Gastroesophageal sphincter (tissue), 3 donors: ENCODE results near the gene USP38.

ENCODE experiments used
- CTCF ChIP-seq, 4 experiments: fragments of 200-600 bp in 2 of 4; fragments of 450-650 bp in 2 of 4; sonication (generic) in 1 of 4; IDR thresholded peaks; one replicate each; pipeline ENCODE4 v1.5.1; 2017 to 2019; ENCODE audit warnings: antibody characterized with exemption in 4 of 4, mild to moderate bottlenecking in 2 of 4, moderate library complexity in 2 of 4
- EP300 ChIP-seq: sonication (generic); formaldehyde crosslinking; IDR thresholded peaks from one replicate; pipeline ENCODE4 v1.6.1; 2017; ENCODE audit warnings: antibody characterized with exemption, mild to moderate bottlenecking
- POLR2A ChIP-seq, 2 donors: fragments of 450-650 bp; IDR thresholded peaks; one replicate each; pipeline ENCODE4 v1.6.1; 2017; ENCODE audit warnings: antibody characterized with exemption in 2 of 2, mild to moderate bottlenecking in 2 of 2, moderate library complexity in 1 of 2
- POLR2AphosphoS5 ChIP-seq: sonication (generic); formaldehyde crosslinking; IDR thresholded peaks from one replicate; pipeline ENCODE4 v1.6.1; 2017; ENCODE audit warnings: antibody characterized with exemption

- TF ChIP-seq CTCF (IDR thresholded peaks at IDR 0.05) (no peak), POLR2A (IDR thresholded peaks at IDR 0.05) (no peak), POLR2AphosphoS5 (no peak), EP300 (no peak)
Measured at GRCh38 chr4:143225167-143225566, 40.5 kb downstream of the USP38 start.
